ENCODE measurements around the gene LRP6.
A peak's percentile ranks its signal among the peaks of the same experiment; 100 is the strongest.
"Not testable (repeated sequence)": the region's sequence is repeated elsewhere in the genome, so short reads cannot be mapped to it uniquely, and the experiment has no call there.

LRP6 gene

DNA sequence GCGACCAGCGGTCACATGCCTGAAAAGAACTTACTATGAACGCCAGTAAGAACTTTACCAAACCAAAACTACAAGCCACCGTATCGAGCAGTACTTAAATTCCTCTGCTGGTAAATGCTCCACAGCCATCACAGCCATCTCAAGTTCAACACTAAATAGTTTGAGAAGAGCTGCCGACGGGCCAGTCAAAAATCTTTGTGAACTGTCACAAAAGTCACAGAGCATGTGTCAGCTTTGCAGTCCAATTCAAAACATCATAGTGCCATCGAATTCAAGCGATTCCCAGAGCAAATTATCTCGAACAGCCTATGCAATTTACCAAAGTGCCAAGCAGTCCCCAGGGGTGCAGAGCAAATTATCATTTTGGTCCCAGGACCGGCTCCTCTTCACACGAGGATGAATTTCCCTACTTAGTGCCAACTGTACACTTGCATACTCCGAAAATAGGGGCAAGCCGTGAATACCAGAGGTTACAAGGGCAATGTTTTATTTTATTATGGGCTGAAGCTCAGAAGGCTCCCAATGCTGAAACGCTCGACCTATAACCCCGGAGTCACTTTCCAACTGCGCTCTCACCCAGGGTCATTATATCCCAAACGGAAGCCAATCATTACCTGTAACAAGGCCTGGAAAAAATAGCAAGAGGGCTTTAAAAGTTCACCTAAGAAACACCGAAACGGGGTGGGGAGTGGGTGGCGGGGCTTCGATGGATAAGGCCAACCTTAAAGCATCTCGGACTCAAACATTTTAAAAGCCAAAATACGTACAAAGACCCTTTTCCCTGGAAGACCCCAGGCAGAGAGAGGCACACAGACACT lies 1.1 kb downstream of the LRP6 start:
- DNase-seq (ENCODE audit: low read depth), result peak; percentile 48

DNA sequence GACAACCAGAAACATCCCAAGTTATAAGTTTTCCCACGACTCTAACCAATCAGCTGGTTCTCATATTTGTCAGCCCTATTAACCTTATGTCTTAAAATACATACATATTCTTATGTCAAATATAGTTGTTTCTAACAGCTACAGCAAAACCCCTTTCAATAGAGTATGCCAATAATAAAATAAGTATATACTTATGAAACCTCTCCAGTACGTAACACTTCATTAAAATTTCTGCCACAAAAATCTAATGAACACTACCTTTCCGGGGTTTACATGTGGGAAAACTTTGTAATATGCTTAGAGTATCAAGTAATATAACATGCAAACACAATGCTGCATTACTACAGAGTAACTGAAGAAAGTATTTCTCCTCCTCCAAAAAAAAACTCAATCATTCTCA lies 1.8 kb downstream of the LRP6 start:
- no peak for DNase-seq (ENCODE audit: low read depth)

DNA sequence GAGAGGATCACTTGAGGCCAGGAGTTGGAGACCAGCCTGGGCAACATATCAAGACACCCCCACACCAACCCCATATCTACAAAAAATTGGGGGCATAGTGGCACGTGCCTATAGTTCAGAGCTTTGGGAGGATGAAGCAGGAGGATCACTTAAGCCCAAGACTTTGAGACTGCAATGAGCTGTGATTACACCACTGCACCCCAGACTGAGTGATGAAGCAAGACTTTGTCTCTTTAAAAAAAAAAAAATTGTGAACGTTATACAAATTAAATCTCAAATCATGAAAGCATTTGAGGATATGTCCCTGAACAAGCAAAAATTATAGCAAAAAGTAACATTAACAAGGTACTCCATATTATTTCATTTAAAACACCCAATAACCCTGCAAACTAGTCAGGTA lies 2.9 kb downstream of the LRP6 start:
- no peak for DNase-seq (ENCODE audit: low read depth)

DNA sequence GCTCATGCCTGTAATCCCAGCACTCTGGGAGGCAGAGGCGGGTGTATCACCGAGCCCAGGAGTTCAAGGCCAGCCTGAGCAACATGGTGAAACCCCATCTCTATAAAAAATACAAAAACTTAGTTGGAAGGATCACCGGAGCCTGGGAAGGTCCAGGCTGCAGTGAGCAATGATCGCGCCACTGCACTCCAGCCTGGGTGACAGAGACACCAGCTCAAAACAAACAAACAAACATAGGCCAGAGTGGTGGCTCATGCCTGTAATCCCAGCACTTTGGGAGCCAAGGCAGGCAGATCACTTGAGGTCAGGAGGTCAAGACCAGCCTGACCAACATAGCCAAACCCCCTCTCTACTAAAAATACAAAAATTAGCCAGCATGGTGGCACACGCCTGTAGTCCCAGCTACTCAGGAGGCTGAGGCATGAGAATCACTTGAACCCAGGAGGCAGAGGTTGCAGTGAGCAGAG lies 10.5 kb downstream of the LRP6 start:
- not testable (repeated sequence) for DNase-seq (ENCODE audit: low read depth)

DNA sequence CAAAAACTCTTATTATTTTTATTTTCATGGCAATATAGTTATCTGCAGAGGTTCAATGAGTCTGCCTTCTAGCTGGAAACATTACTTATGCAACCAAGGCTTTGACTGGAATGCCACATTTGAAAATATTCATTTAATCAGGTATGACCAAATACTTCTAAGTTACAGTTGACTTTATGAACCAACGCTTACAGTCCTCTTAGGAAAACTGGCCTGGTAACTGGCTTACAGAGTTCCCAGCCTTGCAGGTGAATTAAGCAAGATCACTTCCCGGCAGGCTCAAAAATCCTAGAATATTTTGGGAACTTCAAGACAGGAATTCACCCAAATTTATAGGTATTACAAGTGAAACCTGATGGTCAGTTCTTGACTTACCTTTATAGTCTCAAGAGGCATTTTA lies 12.3 kb downstream of the LRP6 start:
- DNase-seq (ENCODE audit: low read depth), result no peak

DNA sequence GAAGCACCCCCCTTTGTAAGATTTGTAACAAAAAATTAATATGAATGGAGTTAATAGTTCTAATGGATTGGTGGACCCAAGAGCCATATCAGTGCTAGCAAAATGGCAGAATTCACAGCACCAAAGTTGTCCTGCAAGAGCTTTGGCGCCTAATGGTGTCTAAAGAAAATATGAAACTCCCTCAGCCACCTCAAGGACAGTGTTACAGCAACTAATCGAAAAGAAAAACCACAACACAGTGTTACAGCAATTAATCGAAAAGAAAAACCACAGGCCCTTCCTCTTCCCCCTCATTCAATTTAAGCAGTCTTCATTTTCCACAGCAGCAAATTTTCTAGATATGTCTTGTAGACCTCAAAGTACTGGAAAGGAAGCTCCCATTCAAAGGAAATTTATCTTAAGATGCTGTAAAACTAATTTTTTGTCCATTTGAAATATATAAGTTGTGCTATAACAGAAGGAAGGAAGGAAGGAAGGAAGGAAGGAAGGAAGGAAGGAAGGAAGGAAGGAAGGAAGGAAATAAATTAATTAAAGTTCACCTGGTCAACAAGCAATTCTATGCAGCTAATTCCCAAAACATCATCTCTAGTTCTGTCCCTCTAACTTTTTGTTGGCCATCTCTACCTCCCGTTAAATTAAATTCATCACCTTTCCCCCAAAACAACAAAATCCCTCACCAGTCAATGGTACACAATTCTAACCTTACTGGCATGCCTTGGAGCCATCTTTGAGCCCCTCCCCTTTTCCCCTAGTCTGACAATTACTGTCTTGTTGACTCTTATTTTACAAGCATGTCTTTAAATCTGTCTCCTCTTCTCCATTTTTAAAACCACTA lies 17.4 kb downstream of the LRP6 start:
- DNase-seq (ENCODE audit: low read depth), result no peak

DNA sequence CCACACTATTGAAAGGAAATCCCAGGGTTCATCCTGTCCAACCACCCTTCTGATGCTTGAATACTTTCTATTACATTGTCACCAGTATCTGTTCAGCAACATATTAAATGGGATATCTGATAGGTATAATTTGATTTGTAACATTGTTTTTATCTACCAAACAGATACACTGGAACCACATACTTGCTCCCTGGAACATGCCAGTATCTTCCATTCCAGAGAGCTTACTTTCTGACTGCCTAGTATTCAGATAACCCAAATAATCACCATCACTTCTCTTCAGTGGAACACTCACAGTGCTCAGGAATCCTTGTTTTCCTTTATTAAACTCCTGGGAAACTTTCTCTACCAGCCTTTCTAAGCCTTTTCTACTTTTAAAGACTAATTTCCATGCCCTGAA lies 19.3 kb downstream of the LRP6 start:
- DNase-seq (ENCODE audit: low read depth), result no peak

DNA sequence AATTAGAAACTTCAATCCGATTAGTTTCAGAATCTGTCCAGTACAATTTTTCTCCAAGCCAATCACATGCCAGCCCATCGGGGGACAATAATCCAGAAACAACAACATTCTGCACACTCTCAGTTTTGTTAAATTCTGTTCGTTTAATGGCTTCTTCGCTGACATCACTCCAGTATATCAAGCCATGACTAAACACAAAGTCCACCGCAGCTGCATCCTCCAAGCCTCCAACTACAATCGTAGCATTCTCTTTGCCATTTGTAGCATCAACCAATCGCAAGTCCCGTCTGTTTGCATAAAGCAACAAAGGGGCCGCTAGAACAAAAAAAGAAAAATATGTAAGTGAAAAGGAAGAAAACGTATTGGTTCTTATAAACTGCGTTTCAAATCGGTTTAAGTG lies 22.5 kb downstream of the LRP6 start:
- no peak for DNase-seq (ENCODE audit: low read depth)

DNA sequence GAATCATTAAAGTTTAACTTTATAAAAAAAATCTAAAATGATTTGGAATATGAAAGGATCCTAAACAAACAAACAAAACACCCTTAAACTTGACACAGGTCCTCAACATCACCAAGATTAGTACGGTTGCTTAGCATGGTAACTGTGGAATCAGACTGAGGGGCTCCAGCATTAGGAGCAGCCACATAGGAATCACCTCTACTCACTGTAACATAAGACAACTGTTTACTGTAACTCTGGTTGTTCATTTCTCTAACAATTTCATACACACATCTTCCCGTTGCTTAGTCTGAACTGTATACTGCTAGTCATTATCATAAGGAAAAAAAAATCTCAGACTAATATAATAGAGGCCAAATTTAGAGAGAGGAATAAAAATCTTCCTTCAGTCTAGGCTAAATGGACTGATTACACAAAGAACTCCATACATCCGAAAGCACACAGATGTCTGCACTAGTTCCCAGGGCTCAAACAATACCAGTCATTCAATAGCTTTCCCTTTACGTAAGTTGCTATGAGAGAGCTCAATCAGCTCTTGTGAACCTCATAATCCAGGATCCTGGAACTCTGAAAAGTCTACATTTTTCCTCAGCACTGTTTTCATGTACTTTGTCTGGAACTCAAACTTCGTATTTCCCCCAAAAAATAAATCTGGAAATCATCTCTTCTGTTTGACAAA lies 26.0 kb downstream of the LRP6 start:
- no peak for DNase-seq (ENCODE audit: low read depth)

DNA sequence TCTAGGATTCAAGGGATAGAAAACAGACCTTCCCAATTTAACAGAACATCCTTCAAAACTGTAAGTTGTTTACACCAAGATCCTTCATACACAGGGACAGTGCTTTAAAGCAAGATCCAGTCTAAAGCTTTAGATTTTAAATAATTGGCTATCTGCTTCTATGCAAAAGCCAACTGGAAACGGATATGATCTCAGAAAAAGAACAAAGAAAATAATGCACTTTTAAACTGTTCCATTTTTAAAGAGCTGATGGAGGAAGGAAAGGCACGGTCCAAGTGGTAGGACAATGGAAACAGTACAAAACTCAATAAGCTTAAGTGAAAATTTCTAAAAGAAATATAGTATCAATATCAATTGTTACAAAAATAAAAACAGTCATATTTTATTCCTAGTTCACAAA lies 27.7 kb downstream of the LRP6 start:
- DNase-seq (ENCODE audit: low read depth), result no peak

DNA sequence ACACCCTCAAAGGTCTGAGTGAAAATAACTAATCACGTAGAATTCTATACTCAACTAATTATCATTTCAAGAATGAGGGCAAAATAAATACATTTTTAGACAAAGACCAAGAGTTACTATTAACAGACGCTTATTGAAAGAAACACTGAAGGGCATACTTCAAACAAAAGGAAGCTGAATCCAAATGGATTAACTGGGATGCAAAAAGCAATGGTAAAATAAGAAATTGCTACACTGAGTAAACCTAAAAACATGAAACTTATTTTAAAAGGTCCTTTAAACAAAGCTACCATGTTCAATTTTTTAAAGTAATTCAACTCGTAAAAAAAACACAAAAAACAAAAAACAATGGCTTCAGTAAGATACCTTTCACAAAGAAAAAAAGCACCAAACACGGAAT lies 28.2 kb downstream of the LRP6 start:
- no peak for DNase-seq (ENCODE audit: low read depth)

DNA sequence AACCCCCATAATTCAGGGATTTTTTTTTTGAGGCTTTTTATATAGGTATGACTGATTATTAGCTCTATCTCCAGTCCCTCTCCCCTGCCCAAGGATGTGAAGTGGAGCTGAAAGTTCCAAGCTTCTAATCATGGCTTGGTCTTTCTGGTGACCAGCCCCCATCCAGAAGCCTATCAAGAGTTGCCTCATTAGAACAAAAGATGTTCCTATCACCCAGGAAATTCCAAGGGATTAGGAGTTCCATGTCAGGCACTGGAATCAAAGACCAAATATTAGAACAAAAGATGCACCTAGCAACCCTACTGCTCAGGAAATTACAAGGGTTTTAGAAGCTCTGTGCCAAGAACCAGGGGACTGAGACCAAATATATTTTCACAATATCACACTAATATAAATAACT lies 29.9 kb downstream of the LRP6 start:
- DNase-seq (ENCODE audit: low read depth), result no peak

DNA sequence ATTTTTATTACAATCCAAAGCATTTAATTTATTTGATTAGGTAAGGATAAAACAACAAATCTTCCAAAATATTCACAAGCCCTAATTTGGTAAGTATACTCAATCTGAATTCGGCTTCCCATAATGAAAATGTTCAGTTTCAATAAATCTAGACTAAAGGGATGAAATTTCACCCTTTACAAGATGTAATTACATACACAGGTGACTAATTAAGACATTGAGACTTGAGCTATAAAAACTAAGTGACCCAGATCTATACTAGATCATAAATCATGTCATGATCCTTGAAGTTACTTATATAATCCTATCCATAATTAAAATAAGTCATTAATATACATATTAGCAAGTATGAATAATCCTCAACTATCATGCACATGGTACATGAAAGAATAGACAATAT lies 36.6 kb downstream of the LRP6 start:
- DNase-seq (ENCODE audit: low read depth), result no peak

DNA sequence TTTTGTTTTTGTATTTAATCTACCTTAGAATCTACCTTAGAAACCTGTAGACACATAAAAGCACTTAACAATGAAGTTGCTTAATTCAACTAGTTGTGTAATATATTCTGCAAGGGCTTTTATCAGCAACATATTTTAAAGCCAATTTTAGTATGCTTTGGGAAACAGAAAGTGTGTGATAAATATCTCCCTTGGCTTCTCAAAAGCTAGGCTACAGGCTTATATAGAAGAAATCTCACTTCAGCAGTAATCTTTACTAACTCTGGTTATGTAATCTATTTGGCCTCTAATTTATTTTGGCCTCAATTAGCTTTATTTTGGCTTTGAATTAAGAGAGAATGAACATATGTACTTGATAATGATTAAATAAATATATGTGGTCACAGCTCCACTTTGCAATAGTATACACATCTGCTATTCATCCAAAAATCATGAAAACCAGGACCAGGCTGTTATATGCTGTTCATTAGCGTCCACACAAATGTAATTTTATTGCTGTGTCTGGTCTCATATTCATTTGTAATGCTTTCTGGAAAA lies 37.2 kb downstream of the LRP6 start:
- no peak for DNase-seq (ENCODE audit: low read depth)

DNA sequence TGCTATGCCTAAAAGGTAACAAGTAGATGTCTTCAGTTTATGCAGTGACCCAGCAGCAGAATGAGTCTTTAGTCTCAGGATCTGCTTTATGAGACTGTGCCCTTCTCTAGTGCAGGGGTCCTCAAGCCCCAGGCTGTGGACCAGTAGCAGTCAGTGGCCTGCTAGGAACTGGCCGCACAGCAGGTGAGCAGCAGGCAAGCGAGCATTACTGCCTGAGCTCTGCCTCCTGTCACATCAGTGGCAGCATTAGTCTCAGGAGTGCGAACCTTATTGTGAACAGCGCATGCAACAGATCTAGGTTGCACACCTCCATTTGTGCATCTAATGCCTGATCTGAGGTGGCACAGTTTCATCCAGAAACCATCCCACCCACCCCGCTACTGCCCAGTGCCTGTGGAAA lies 38.4 kb downstream of the LRP6 start:
- no peak for DNase-seq (ENCODE audit: low read depth)

DNA sequence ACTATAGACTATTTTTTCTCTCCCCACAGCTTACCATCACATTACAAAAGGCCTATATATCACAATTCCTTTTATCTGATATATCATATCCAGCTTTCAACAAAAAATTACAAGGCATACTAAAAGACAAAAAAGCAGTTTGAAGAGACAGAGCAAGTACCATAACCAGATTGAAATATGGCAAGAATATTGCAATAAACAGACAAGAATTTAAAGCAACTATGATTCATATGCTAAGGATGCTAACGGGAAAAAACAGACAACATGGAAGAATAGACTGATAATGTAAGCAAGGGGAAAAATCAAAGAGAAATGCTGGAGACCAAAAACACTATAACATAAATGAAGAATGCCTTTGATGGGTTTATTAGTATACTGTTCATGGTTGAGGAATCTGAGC lies 40.7 kb downstream of the LRP6 start:
- DNase-seq (ENCODE audit: low read depth), result peak; percentile 24

DNA sequence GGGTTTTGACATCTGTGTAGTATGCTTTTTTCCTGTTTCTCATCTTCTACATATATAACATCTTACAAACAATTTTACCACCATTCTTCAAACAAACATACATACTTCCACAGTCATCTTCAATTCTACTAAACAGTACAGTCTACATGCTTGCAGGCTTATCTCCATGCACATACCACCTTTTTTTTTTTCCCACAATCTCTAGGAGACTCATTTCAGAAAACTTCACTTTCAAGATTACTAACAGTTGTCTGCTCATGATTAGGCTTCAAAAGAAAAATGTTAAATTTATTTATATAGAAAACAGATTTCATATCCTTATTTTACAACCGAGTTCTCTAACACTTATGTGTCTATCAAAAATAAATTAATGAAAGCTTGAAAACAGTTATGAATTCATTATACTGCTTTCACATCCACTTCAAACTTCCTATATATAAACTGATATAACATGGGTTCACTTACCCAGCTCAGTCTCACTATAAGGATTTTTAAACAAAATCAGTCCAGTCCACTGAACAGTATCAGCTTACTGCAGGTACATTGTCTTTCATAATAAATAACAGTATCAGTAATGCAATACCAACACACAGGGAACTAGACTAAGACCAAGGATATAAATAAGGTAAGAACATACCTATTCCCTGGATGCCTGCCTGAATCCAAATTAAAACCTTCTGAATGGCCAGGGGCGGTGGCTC lies 42.5 kb downstream of the LRP6 start:
- peak; percentile 26 for DNase-seq (ENCODE audit: low read depth)

DNA sequence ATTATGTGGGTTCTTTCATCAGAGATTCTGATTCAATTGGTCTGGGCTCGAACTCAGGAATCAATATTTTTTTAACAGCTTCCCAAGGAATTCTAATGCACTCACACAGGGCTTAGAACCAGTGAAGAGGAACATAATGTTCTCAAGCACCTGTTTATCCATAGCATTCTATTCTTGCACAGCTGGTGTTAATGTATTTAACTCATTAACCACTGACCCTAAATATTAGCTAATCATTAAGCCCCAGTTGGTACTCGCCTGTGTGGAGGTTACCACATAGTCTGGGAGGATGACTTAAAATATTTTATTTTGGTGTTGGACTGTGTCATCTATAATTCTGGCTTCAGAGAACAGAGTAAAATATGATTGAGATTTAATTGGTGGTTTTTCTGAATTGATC lies 45.3 kb downstream of the LRP6 start:
- no peak for DNase-seq (ENCODE audit: low read depth)

DNA sequence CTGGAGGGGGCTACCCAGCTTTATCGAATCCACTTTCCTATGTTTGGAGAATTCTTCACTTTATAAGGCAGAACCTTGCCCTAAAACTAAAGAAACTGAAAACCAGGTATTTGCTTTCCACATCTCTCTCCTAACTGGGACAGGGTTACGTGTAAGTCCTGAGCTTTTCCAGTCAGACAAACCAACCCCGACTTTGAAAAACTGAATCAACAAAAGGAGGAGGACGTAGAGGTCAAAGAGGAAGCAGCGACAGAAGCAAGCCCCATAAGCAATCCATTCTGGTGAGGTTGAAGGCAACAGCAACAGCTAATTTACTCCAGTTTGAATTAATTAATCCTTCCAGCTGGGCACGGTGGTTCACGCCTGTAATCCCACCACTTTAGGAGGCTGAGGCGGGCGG lies 47.2 kb downstream of the LRP6 start:
- no peak for DNase-seq (ENCODE audit: low read depth)

DNA sequence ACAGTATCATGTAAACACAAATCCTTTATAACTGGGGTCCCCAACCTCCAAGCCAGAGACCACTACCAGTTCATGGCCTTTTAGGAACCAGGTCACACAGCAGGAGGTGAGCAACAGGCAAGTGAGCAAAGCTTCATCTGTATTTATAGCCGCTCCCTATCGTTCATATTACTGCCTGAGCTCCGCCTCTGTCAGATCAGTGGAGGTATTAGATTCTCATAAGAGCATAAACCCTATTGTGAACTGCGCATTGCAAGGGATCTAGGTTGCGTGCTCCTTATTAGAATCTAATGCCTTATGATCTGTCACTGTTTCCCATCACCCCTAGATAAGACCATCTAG lies 49.9 kb downstream of the LRP6 start:
- no peak for DNase-seq (ENCODE audit: low read depth)

DNA sequence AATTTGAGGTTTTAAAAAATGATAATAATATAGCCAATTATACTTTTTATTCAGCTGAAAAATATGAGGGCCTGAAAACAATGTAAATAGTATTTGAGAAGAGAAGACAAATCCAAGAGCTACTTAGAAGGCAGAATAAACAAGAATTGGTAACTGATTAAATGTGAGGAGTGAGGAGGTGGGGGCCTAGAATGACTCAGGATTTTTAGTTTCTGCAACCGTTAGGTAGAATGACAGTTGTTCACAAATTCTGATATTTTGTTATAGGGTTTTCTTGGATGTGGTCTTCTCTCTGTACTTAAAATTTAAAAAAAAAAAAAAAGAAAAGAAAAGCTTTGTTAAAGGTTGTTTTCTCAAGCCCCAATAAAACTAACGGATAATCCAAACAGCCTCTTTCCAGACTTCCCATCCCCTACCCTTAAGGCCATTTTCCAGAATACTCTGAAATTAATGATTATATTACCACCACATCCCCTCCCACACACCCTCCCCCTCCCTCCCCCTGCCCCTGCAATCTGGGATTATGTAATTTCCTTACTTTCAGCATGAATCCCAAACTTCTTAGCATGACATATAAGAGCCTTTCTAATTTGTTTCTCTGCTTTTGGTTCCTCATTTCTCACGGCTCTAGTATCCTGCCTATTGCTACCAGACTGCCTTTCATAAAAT lies 50.4 kb downstream of the LRP6 start:
- DNase-seq (ENCODE audit: low read depth), result no peak

All from ELR (cell line).